Measurements from ENCODE around the gene DEFB126. TPM values are rescaled to one million over a fixed set of nuclear protein-coding genes. Genes with fewer than 3 reads are reported as not detected.

DEFB126 gene
- total and polyA plus RNA-seq, 10 donors, result not detected

DNA sequence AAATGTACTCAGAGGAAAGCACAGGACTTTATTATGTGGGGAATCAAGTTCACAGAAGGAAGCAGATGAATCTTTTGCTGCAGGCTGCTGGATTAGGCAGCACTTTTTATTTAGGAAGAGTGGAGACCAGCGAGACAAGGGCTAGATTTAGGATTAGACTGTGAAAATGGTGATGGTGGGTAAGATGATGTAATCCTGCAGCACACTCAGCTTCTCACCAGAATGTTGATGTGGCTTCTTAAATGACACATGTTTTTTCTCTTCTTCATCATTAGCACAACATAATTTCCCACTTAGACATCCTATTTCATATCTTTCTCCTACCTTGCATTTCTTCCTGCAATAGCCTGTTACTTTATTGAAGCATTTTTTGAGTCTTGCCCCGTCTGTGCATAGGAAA is 45.3 kb downstream of the DEFB126 start:
- 52 to 75% (median 60%) methylated on average over 2 of the region's 2 CpGs for WGBS, 5 donors
- Histone ChIP-seq H3K4me1 (no peaks in the 10 kb centered on the region), H3K4me3 (no peak overlapping the region), H3K27ac (no peak overlapping the region), H3K36me3 (no peaks in the 10 kb centered on the region), H3K27me3 (replicated peaks in 1 of 7) (peaks cover 0 to 15% (median 0%) of the 10 kb centered on the region in 7 donors), H3K9me3 (peaks cover 0 to 24% (median 12%) of the 10 kb centered on the region in 8 donors)
- TF ChIP-seq POLR2A (IDR thresholded peaks at IDR 0.05) (no peak), POLR2AphosphoS5 (IDR thresholded peaks at IDR 0.05) (no peak), CTCF (IDR thresholded peaks at IDR 0.05 in 8 of 11, conservative IDR thresholded peaks at IDR 0.05 in 3 of 11) (no peak)
- intact Hi-C loops (cut with DNase I; ENCODE audit: low total_unique reads), result no loop called here
- DNase-seq, result no peak

- Histone ChIP-seq H3K27ac (no peak within 1 kb of the TSS), H3K4me3 (no peak within 1 kb of the TSS), H3K27me3 (replicated peaks in 1 of 7) (peaks cover 0 to 20% (median 0%) of the 10 kb centered on the region in 7 donors), H3K4me1 (no peaks in the 10 kb centered on the region), H3K9me3 (peaks cover 0 to 17% (median 9%) of the 10 kb centered on the region in 8 donors), H3K36me3 (no peaks in the 10 kb centered on the region)
- intact Hi-C loops (cut with DNase I; ENCODE audit: low total_unique reads), result no loop called here
- DNase-seq, result no peak
- WGBS, 5 donors, result 56 to 68% (median 62%) methylated on average over 7 of the region's 7 CpGs
- TF ChIP-seq POLR2A (IDR thresholded peaks at IDR 0.05), result no peak
- TF ChIP-seq CTCF (IDR thresholded peaks at IDR 0.05 in 8 of 11, conservative IDR thresholded peaks at IDR 0.05 in 3 of 11), result no peak
- no peak for TF ChIP-seq POLR2AphosphoS5 (IDR thresholded peaks at IDR 0.05)
Measured at GRCh38 chr20:189611-190010, 47.2 kb downstream of the DEFB126 start, which contains the start of gene DEFB128. TSS of gene DEFB128 (minus strand) at chr20:189711. CDS start at chr20:189623, 88 bp downstream.

Other genes with a start within 250 kb of the DEFB126 start
- not detected for gene DEFB125, start 54.9 kb upstream of the DEFB126 start, total RNA-seq
- not detected for gene DEFB125, start 54.9 kb upstream of the DEFB126 start, polyA plus RNA-seq
- not detected for gene DEFB127, start 14.9 kb downstream of the DEFB126 start, total RNA-seq
- gene DEFB127, start 14.9 kb downstream of the DEFB126 start, polyA plus RNA-seq, result not detected
- gene DEFB128, start 47.1 kb downstream of the DEFB126 start, total RNA-seq, result not detected
- gene DEFB128, start 47.1 kb downstream of the DEFB126 start, polyA plus RNA-seq, result not detected
- not detected for gene DEFB129, start 84.7 kb downstream of the DEFB126 start, total RNA-seq
- not detected for gene DEFB129, start 84.7 kb downstream of the DEFB126 start, polyA plus RNA-seq
- not detected for gene DEFB132, start 115.1 kb downstream of the DEFB126 start, total RNA-seq
- gene DEFB132, start 115.1 kb downstream of the DEFB126 start, polyA plus RNA-seq, result not detected
- 10 to 100 TPM in 1 of 7 donors, 1 to 10 TPM in 6; 2.3 to 10.4 (median 7.3) TPM for gene C20orf96, start 148.2 kb downstream of the DEFB126 start, total RNA-seq
- gene C20orf96, start 148.2 kb downstream of the DEFB126 start, polyA plus RNA-seq, result 1 to 10 TPM; 3.8 to 5.4 (median 4.4) TPM
- gene ZCCHC3, start 155.0 kb downstream of the DEFB126 start, total RNA-seq, result 10 to 100 TPM; 17.4 to 26.6 (median 23.6) TPM
- gene ZCCHC3, start 155.0 kb downstream of the DEFB126 start, polyA plus RNA-seq, result 10 to 100 TPM; 18.7 to 22.2 (median 19.5) TPM
- 10 to 100 TPM in 2 of 7 donors, 1 to 10 TPM in 5; 4.5 to 12.5 (median 8.3) TPM for gene SOX12, start 183.0 kb downstream of the DEFB126 start, total RNA-seq
- gene SOX12, start 183.0 kb downstream of the DEFB126 start, polyA plus RNA-seq, result 1 to 10 TPM; 3.2 to 4.9 (median 3.4) TPM
- gene NRSN2, start 204.5 kb downstream of the DEFB126 start, total RNA-seq, result 10 to 100 TPM; 10.9 to 26.3 (median 18.2) TPM
- 10 to 100 TPM; 10.5 to 13.4 (median 12.8) TPM for gene NRSN2, start 204.5 kb downstream of the DEFB126 start, polyA plus RNA-seq
- gene TRIB3, start 238.2 kb downstream of the DEFB126 start, total RNA-seq, result 10 to 100 TPM in 4 of 7 donors, 1 to 10 TPM in 3; 8.3 to 25.7 (median 12.0) TPM
- 10 to 100 TPM in 2 of 3 donors, 1 to 10 TPM in 1; 5.7 to 11.7 (median 11.6) TPM for gene TRIB3, start 238.2 kb downstream of the DEFB126 start, polyA plus RNA-seq